MM.1S (cell line): Measurements from ENCODE around the gene ZMIZ1.

Experiments
- DNase-seq: peaks from one replicate; pipeline ENCODE4 v3.0.0-alpha.2; 2015
- H2AFZ ChIP-seq: fragments of 300-600 bp; sonication (generic); 2 replicates; pipeline ENCODE4 v1.6.0; 2016; ENCODE audit warnings: antibody characterized with exemption, low read length
- H3F3A ChIP-seq: fragments of 300-600 bp; sonication (generic); 2 replicates; pipeline ENCODE4 v1.6.1; 2016; ENCODE audit warnings: mild to moderate bottlenecking, antibody characterized with exemption, low read length, moderate library complexity, mixed read lengths; ENCODE audit not compliant: insufficient read depth
- H3K27ac ChIP-seq: fragments of 300-600 bp; sonication (generic); 2 replicates; pipeline ENCODE4 v1.5.1; 2016; ENCODE audit warnings: mild to moderate bottlenecking, low read length
- H3K27me3 ChIP-seq: fragments of 300-600 bp; sonication (generic); replicated peaks from 2 replicates; pipeline ENCODE4 v1.6.0; 2016; ENCODE audit warnings: low read length; ENCODE audit not compliant: insufficient read depth
- H3K36me3 ChIP-seq: fragments of 300-600 bp; sonication (generic); replicated peaks from 2 replicates; pipeline ENCODE4 v1.6.1; 2016; ENCODE audit warnings: mild to moderate bottlenecking, low read length, mixed read lengths; ENCODE audit not compliant: insufficient read depth
- H3K4me1 ChIP-seq: fragments of 300-600 bp; sonication (generic); 2 replicates; pipeline ENCODE4 v1.6.1; 2016; ENCODE audit warnings: low read length, mixed read lengths
- H3K4me2 ChIP-seq: fragments of 300-600 bp; sonication (generic); 2 replicates; pipeline ENCODE4 v1.6.0; 2016; ENCODE audit warnings: low read depth, low read length
- H3K4me3 ChIP-seq: fragments of 300-600 bp; sonication (generic); 2 replicates; pipeline ENCODE4 v1.5.1; 2016; ENCODE audit warnings: low read length, mixed read lengths
- H3K79me2 ChIP-seq: fragments of 300-600 bp; sonication (generic); 2 replicates; pipeline ENCODE4 v1.6.1; 2016; ENCODE audit warnings: mixed run types, low read length, mixed read lengths
- H3K9ac ChIP-seq: fragments of 300-600 bp; sonication (generic); 2 replicates; pipeline ENCODE4 v1.6.1; 2016; ENCODE audit warnings: low read length, mixed read lengths
- H3K9me2 ChIP-seq: fragments of 300-600 bp; sonication (generic); replicated peaks from 2 replicates; pipeline ENCODE4 v1.6.1; 2016; ENCODE audit warnings: mild to moderate bottlenecking, low read length, mixed read lengths; ENCODE audit not compliant: insufficient read depth
- H3K9me3 ChIP-seq: fragments of 300-600 bp; sonication (generic); replicated peaks from 2 replicates; pipeline ENCODE4 v1.6.1; 2016; ENCODE audit warnings: mild to moderate bottlenecking, low read length, mixed read lengths; ENCODE audit not compliant: insufficient read depth
- H4K20me1 ChIP-seq: fragments of 300-600 bp; sonication (generic); 2 replicates; pipeline ENCODE4 v1.6.1; 2016; ENCODE audit warnings: mild to moderate bottlenecking, low read length, moderate library complexity, mixed read lengths; ENCODE audit not compliant: insufficient read depth
- EZH2 ChIP-seq: fragments of 300-600 bp; sonication (generic); optimal IDR thresholded peaks from 2 replicates; pipeline ENCODE3; 2017; ENCODE audit warnings: low read depth, mild to moderate bottlenecking, antibody characterized with exemption, low read length, mixed read lengths
- EZH2phosphoT487 ChIP-seq: fragments of 300-600 bp; sonication (generic); IDR thresholded peaks from 2 replicates; pipeline ENCODE4 v1.6.1; 2018; ENCODE audit warnings: antibody characterized with exemption, low read length
- TF ChIP-seq, protein P1 (sequence below): fragments of 300-600 bp; sonication (generic); IDR thresholded peaks from 2 replicates; pipeline ENCODE4 v1.5.1; 2016; ENCODE audit warnings: antibody characterized with exemption, low read length, mixed read lengths

Gene ZMIZ1

DNA sequence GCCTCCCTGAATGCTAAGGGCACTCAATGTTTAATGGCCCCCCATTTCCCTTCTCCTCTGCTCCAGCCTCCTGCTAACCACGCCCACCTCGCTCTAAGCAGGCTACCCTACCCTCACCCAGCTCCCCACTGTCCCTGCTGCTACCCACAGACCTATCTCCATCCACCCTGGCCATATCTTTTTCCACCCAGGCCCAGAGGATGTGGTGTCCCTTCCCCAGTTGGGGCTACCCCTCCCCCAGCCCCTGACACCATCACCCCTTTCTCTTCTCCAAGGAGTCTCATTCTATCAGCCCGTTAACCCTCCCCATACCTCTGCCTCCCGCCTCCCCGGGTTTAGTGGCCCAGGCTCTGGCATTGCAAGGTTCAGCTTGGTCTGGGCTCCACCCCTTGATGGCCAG, 249.6 kb downstream of the ZMIZ1 start:
- Histone ChIP-seq H3K4me2 (peak overlapping the region; percentile 80), H3K9me3 (no peaks in the 10 kb centered on the region), H3K9me2 (no peaks in the 10 kb centered on the region), H3K79me2 (no peaks in the 10 kb centered on the region), H3K4me3 (peak overlapping the region; percentile 16; the same call in 1 of the 2 replicates), H3K27ac (peak overlapping the region; percentile 77; the same call in 1 of the 2 replicates), H3K9ac (peak overlapping the region; percentile 48), H3K27me3 (no peaks in the 10 kb centered on the region), H4K20me1 (no peaks in the 10 kb centered on the region), H3K4me1 (peaks cover 37% of the 10 kb centered on the region), H3F3A (peaks cover 26% of the 10 kb centered on the region), H2AFZ (no peak overlapping the region), H3K36me3 (no peaks in the 10 kb centered on the region)
- TF ChIP-seq EZH2 (no peak), EZH2phosphoT487 (no peak)
- TF ChIP-seq, protein P1, sequence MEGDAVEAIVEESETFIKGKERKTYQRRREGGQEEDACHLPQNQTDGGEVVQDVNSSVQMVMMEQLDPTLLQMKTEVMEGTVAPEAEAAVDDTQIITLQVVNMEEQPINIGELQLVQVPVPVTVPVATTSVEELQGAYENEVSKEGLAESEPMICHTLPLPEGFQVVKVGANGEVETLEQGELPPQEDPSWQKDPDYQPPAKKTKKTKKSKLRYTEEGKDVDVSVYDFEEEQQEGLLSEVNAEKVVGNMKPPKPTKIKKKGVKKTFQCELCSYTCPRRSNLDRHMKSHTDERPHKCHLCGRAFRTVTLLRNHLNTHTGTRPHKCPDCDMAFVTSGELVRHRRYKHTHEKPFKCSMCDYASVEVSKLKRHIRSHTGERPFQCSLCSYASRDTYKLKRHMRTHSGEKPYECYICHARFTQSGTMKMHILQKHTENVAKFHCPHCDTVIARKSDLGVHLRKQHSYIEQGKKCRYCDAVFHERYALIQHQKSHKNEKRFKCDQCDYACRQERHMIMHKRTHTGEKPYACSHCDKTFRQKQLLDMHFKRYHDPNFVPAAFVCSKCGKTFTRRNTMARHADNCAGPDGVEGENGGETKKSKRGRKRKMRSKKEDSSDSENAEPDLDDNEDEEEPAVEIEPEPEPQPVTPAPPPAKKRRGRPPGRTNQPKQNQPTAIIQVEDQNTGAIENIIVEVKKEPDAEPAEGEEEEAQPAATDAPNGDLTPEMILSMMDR, result no peak
- DNase-seq, result no peak

DNA sequence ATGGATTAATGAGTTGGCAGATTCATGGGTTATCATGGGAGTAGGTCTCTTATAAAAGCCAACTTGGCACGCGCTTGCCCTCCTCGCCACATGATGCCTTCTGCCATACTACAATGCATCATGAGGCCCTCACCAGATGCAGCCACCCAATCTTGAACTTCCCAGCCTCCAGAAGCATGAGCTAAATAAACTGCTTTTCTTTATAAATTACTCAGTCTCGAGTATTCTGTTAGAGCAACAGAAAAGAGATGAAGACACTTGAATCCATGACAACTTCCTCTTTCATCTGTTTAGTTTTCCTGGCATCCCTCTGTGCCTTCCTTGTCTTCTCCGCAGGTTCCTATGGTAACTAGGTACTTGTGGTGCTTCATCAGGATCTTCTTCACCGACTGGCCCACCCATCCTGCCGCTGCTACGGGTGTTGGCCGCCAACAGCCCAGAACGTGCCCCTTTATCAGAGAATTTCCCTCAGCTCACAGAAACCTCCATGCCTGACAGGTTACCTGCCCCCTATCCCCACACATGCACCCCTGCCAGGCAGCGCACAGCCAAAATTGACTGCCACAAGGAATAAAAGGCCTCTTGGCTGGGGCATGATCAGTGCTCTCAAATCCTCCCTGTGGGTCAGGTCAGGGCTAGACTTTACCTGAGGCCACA, 250.5 kb downstream of the ZMIZ1 start:
- Histone ChIP-seq H3F3A (peaks cover 26% of the 10 kb centered on the region), H3K9me2 (no peaks in the 10 kb centered on the region), H3K27ac (no peak overlapping the region), H3K4me2 (no peak overlapping the region), H4K20me1 (no peaks in the 10 kb centered on the region), H3K4me3 (no peak overlapping the region), H3K79me2 (no peaks in the 10 kb centered on the region), H2AFZ (no peak overlapping the region), H3K9ac (no peak overlapping the region), H3K9me3 (no peaks in the 10 kb centered on the region), H3K27me3 (no peaks in the 10 kb centered on the region), H3K4me1 (peaks cover 37% of the 10 kb centered on the region), H3K36me3 (no peaks in the 10 kb centered on the region)
- TF ChIP-seq, protein P1, result no peak
- TF ChIP-seq EZH2phosphoT487 (no peak), EZH2 (no peak)
- no peak for DNase-seq

DNA sequence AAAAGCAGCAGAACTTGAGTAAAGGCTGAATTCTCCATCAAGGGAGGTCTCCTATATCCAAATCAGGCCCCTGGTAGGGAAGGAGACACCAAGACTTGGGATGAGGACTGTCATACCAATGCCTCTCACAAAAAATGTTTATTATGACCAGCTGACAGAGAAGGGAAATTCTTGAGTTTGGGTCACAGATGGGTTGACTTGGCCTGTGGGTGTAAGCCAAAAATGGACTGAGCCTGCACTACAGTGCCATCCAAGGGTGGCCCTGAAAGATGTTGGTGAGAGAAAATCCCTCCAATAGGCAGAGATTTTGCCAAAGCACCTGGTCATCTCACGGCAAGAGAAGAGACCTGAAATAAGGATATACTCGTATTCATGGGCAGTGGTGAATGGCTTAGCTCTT, 251.6 kb downstream of the ZMIZ1 start:
- no peaks in the 10 kb centered on the region for H4K20me1 ChIP-seq
- H3K9me3 ChIP-seq, result no peaks in the 10 kb centered on the region
- no peak for TF ChIP-seq EZH2phosphoT487
- no peak for TF ChIP-seq EZH2
- TF ChIP-seq, protein P1, result no peak
- peaks cover 26% of the 10 kb centered on the region for H3F3A ChIP-seq
- H3K9ac ChIP-seq, result no peak overlapping the region
- no peaks in the 10 kb centered on the region for H3K79me2 ChIP-seq
- no peaks in the 10 kb centered on the region for H3K9me2 ChIP-seq
- no peaks in the 10 kb centered on the region for H3K27me3 ChIP-seq
- peaks cover 36% of the 10 kb centered on the region for H3K4me1 ChIP-seq
- H3K4me3 ChIP-seq, result no peak overlapping the region
- H3K27ac ChIP-seq, result no peak overlapping the region
- DNase-seq, result no peak
- no peak overlapping the region for H3K4me2 ChIP-seq
- H3K36me3 ChIP-seq, result no peaks in the 10 kb centered on the region
- H2AFZ ChIP-seq, result no peak overlapping the region
